B cell (primary cell): ENCODE data around the gene EIF4E2. TPM values are rescaled to one million over a fixed set of nuclear protein-coding genes. Genes with fewer than 3 reads are reported as not detected.

Experiments used
- ATAC-seq: fragments of 200-7000 bp; cut with Tn5 transposase; one replicate; pipeline ENCODE4 v1.10.0; 2021; ENCODE audit warnings: low read depth, mild to moderate bottlenecking, moderate number of reproducible peaks, moderate library complexity
- CTCF ChIA-PET: fragments of 350-600 bp; sonication (Branson Sonifier 250); formaldehyde crosslinking; loops from one replicate; lab custom pipeline; 2021; ENCODE audit warnings: antibody characterized with exemption, inconsistent platforms; lab: Charles Lee
- POLR2A ChIA-PET: fragments of 350-600 bp; sonication (Branson Sonifier 250); formaldehyde crosslinking; loops from one replicate; lab custom pipeline; 2021; ENCODE audit warnings: antibody characterized with exemption; lab: Charles Lee
- DNase-seq: peaks from one replicate; pipeline ENCODE4 v3.0.0; 2013
- H2AFZ ChIP-seq: 2 replicates; pipeline ENCODE4 v1.6.1; 2012; ENCODE audit warnings: mild to moderate bottlenecking, low read depth, low read length; ENCODE audit not compliant: insufficient read depth, poor library complexity, severe bottlenecking
- H3K27ac ChIP-seq, 2 donors: 1 replicate in 1 of 2; 2 replicates in 1 of 2; pipeline ENCODE4 v1.5.1; 2012 to 2013; ENCODE audit warnings: low read length in 2 of 2, mild to moderate bottlenecking in 2 of 2, moderate library complexity in 1 of 2
- H3K27me3 ChIP-seq, 4 experiments: fragments of 200-600 bp in 1 of 4; sonication (generic) in 1 of 4; replicated peaks in 1 of 4; 1 replicate in 2 of 4; 2 replicates in 2 of 4; pipeline versions ENCODE4 v1.6.1 to v1.7.0; 2013 to 2016; ENCODE audit warnings: low read length in 3 of 4, mild to moderate bottlenecking in 2 of 4, mixed read lengths in 1 of 4, moderate library complexity in 1 of 4; ENCODE audit not compliant: insufficient read depth in 4 of 4, control insufficient read depth in 3 of 4; ENCODE audit errors: control extremely low read depth in 1 of 4
- H3K36me3 ChIP-seq, 2 experiments: replicated peaks in 1 of 2; 1 replicate in 1 of 2; 2 replicates in 1 of 2; pipeline versions ENCODE4 v1.6.1 to v1.7.1; 2013; ENCODE audit warnings: low read length in 1 of 2; ENCODE audit not compliant: insufficient read depth in 2 of 2, control insufficient read depth in 1 of 2; ENCODE audit errors: control extremely low read depth in 1 of 2, extremely low read depth in 1 of 2
- H3K4me1 ChIP-seq, 2 donors: fragments of 200-600 bp in 1 of 2; sonication (generic) in 1 of 2; 1 replicate in 1 of 2; 2 replicates in 1 of 2; pipeline versions ENCODE4 v1.5.1 to v1.6.1; 2013 to 2017; ENCODE audit warnings: low read length in 2 of 2; ENCODE audit not compliant: control insufficient read depth in 2 of 2, insufficient read depth in 2 of 2
- H3K4me2 ChIP-seq: replicated peaks from 2 replicates; pipeline ENCODE3; 2012; ENCODE audit warnings: mild to moderate bottlenecking, low read depth, low read length; ENCODE audit not compliant: poor library complexity, severe bottlenecking
- H3K4me3 ChIP-seq, 5 experiments: fragments of 200-600 bp in 1 of 5; sonication (generic) in 1 of 5; 1 replicate in 3 of 5; 2 replicates in 2 of 5; pipeline versions ENCODE4 v1.5.1 to v1.7.0; 2011 to 2016; ENCODE audit warnings: low read length in 4 of 5, mild to moderate bottlenecking in 4 of 5, low read depth in 2 of 5, control low read depth in 1 of 5, moderate library complexity in 1 of 5; ENCODE audit not compliant: insufficient read depth in 1 of 5; ENCODE audit errors: control extremely low read depth in 1 of 5, extremely low read depth in 1 of 5
- H3K79me2 ChIP-seq: fragments of 200-600 bp; sonication (generic); one replicate; pipeline ENCODE4 v1.6.0; 2016; ENCODE audit warnings: low read length; ENCODE audit not compliant: control insufficient read depth, insufficient read depth
- H3K9ac ChIP-seq: fragments of 200-600 bp; sonication (generic); 2 replicates; pipeline ENCODE4 v1.6.1; 2017; ENCODE audit warnings: mild to moderate bottlenecking, low read length, moderate library complexity
- H3K9me3 ChIP-seq, 3 donors: one replicate each; pipeline versions ENCODE4 v1.6.1 to v1.7.1; 2013; ENCODE audit warnings: low read length in 2 of 3; ENCODE audit not compliant: control insufficient read depth in 2 of 3, insufficient read depth in 1 of 3; ENCODE audit errors: control extremely low read depth in 1 of 3
- H4K20me1 ChIP-seq: 2 replicates; pipeline ENCODE4 v1.6.0; 2012; ENCODE audit warnings: mild to moderate bottlenecking, low read length; ENCODE audit not compliant: insufficient read depth, control insufficient read depth, poor library complexity, severe bottlenecking
- H3K27ac Mint-ChIP-seq: one replicate; pipeline ENCODE4 v1.8.0; 2021; ENCODE audit warnings: mixed read lengths
- H3K27me3 Mint-ChIP-seq: one replicate; pipeline ENCODE4 v1.8.0; 2021; ENCODE audit warnings: mixed read lengths
- H3K4me1 Mint-ChIP-seq: one replicate; pipeline ENCODE4 v1.8.0; 2021; ENCODE audit warnings: mixed read lengths
- H3K4me3 Mint-ChIP-seq: one replicate; pipeline ENCODE4 v1.8.0; 2021; ENCODE audit warnings: mixed read lengths
- H3K9me3 Mint-ChIP-seq: one replicate; pipeline ENCODE4 v1.8.0; 2022; ENCODE audit warnings: mixed read lengths; ENCODE audit not compliant: insufficient read depth
- CTCF ChIP-seq: fragments of 200-600 bp; IDR thresholded peaks from one replicate; pipeline ENCODE4 v1.8.0; 2022; ENCODE audit warnings: antibody characterized with exemption, mild to moderate bottlenecking
- EZH2 ChIP-seq: IDR thresholded peaks from 2 replicates; pipeline ENCODE4 v1.6.1; 2012; ENCODE audit warnings: borderline replicate concordance, low read depth, mild to moderate bottlenecking, moderate library complexity, low read length; ENCODE audit not compliant: insufficient read depth, poor library complexity, severe bottlenecking
- WGBS: methylation state at CpG from one replicate; pipeline ENCODE4 v1.1.5; 2013; ENCODE audit warnings: missing lambda C conversion rate; ENCODE audit not compliant: insufficient coverage; 5-methylcytosine and 5-hydroxymethylcytosine counted together
- intact Hi-C: fragments of 100-400 bp; cut with micrococcal nuclease; formaldehyde crosslinking; loops from one replicate; pipeline ENCODE4 v1.10.0; 2022
- polyA plus RNA-seq: library from polyadenylated mRNA; depleted of rRNA; stranded (reverse); fragments of >200 nt; gene quantifications from 2 replicates; pipeline ENCODE4 v1.2.3, GENCODE V29; 2012
- total RNA-seq, 2 donors: library from RNA; stranded (reverse); fragments of 120-200 nt in 1 of 2; gene quantifications; 1 replicate in 1 of 2; 2 replicates in 1 of 2; pipeline versions ENCODE4 v1.2.3 to v1.2.4, GENCODE V29; 2013 to 2022

Gene EIF4E2
- total and polyA plus RNA-seq, 2 donors (not counting 1 experiment from before 2014, with no cell fraction given) = 17.9 to 67.0 TPM

DNA sequence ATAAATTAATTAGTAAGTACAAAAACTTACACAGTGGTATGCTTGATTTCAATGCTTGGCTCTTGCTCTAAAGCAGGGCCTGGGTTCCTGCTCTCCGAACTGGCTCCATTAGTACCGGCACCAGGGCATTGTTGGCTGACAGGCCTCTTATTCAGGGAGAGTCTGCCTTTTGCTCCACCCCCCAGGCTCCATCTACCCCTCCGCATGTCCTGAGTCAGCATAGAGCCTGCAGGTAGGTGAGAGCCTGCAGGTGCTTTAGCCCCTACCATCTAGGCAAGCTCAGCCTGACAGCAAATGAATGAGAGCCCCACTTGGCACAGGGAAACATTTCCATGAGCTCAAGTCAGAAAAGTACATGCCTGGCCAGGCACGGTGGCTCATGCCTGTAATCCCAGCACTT, 47.8 kb downstream of the EIF4E2 start:
- no peak for ATAC-seq
- no peaks in the 10 kb centered on the region for H3K79me2 ChIP-seq
- peaks cover 3% of the 10 kb centered on the region for H3K9me3 Mint-ChIP-seq
- no peak overlapping the region for H3K4me3 Mint-ChIP-seq
- no peak for TF ChIP-seq EZH2
- no peak for TF ChIP-seq CTCF
- no peak overlapping the region for H3K9ac ChIP-seq
- no peak overlapping the region for H3K4me2 ChIP-seq
- no peaks in the 10 kb centered on the region for H3K36me3 ChIP-seq
- DNase-seq = no peak
- H3K4me1 Mint-ChIP-seq = no peaks in the 10 kb centered on the region
- no peaks in the 10 kb centered on the region for H3K4me1 ChIP-seq
- no peak overlapping the region for H3K27ac ChIP-seq
- 91% methylated on average over 3 of the region's 4 CpGs for WGBS
- no peak overlapping the region for H3K27ac Mint-ChIP-seq
- peaks cover 0 to 7% (median 0%) of the 10 kb centered on the region in 3 donors for H3K9me3 ChIP-seq
- H3K27me3 ChIP-seq = no peaks in the 10 kb centered on the region
- H4K20me1 ChIP-seq = no peaks in the 10 kb centered on the region
- no peak overlapping the region for H2AFZ ChIP-seq
- H3K27me3 Mint-ChIP-seq = no peaks in the 10 kb centered on the region
- intact Hi-C loops = no loop called here
- ChIA-PET POLR2A (no interaction called here), CTCF (no interaction called here)
- no peak overlapping the region for H3K4me3 ChIP-seq

DNA sequence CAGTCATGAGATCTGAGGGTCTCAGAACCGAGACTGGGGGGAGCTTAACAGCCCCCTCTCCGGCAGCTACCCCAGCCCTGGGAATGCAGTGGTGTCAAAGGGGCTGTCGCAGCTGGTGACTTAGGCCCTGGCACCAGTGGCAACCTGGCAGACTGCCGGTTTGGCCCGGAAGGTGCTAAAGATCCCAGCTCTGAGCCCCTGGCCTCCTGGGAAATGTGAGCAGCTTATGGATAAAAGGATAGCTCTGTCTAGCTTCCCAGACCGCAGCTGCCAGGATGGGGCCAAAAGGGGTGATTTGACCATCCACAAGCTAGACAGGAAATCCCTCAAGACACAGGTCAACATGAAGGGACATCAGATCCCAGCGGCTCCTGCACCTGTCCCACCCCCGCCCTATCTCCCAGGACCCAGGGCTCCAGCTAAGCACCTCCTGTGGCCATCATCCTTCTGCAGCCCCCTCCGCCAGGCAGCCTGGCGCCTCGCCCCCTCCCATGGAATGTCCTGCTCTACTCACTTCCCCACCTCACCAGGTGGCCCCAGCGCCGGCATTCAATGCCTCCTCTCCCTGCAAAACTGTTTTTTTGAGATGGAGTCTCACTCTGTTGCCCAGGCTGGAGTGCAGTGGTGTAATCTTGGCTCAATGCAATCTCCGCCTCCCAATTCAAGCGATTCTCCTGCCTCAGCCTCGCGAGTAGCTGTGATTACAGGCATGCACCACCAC, 49.7 kb downstream of the EIF4E2 start:
- Histone ChIP-seq H4K20me1 (no peaks in the 10 kb centered on the region), H3K9me3 (peaks cover 0 to 7% (median 0%) of the 10 kb centered on the region in 3 donors), H3K4me3 (no peak overlapping the region), H3K9ac (no peak overlapping the region), H2AFZ (no peak overlapping the region), H3K4me2 (no peak overlapping the region), H3K36me3 (no peaks in the 10 kb centered on the region), H3K79me2 (no peaks in the 10 kb centered on the region), H3K27me3 (no peaks in the 10 kb centered on the region), H3K27ac (no peak overlapping the region), H3K4me1 (no peaks in the 10 kb centered on the region)
- Mint-ChIP-seq H3K4me3 (no peak overlapping the region), H3K27ac (no peak overlapping the region), H3K27me3 (peaks cover 11% of the 10 kb centered on the region), H3K9me3 (peaks cover 3% of the 10 kb centered on the region), H3K4me1 (no peaks in the 10 kb centered on the region)
- CTCF ChIA-PET = interaction anchor here (0.6 to 0.7 kb wide), 2 partner anchors 255 to 429 kb away, joined by 4 to 5 read pairs; no protein-coding TSS in a partner anchor
- POLR2A ChIA-PET = no interaction called here
- ATAC-seq (no peak), DNase-seq (no peak)
- TF ChIP-seq EZH2 (no peak), CTCF (no peak)
- intact Hi-C loops = loop anchor here (10.0 kb wide), 1 partner anchor 425 kb away; no protein-coding TSS in a partner anchor
- WGBS = 96% methylated on average over 12 of the region's 17 CpGs
